Mesenteric fat pad (tissue), 1 donor: ENCODE results near the gene SLC3A2. TPM values are rescaled to one million over a fixed set of nuclear protein-coding genes. Genes with fewer than 3 reads are reported as not detected.
"Not testable (repeated sequence)": the region's sequence is repeated elsewhere in the genome, so short reads cannot be mapped to it uniquely, and the experiment has no call there.

Experiments
- DNase-seq: peaks from one replicate; pipeline ENCODE4 v3.0.0-alpha.2; 2020; ENCODE audit warnings: low spot score
- long read RNA-seq: library from polyadenylated mRNA; unstranded; transcript quantifications from one replicate; pipeline ENCODE4 v2.0.0, GENCODE V29; 2020
- total RNA-seq: library from RNA; stranded (reverse); fragmentation: NEBNext Ultra II Directional; extraction: Animal tissue kit (Norgen Biotek cat#: 25700); gene quantifications from one replicate; pipeline ENCODE4 v1.2.1, GENCODE V29; 2021
- donor health status: DM: yes; HTN: yes; CAD: no.

The SLC3A2 gene
- 202 TPM for total RNA-seq
- long read RNA-seq, transcript SLC3A2-201 (9 exons, 1,904 nt): major isoform, 1,104 of 1,277 reads
- long read RNA-seq, transcript SLC3A2-208 (8 exons, 1,486 nt): minor isoform, 52 of 1,277 reads
- long read RNA-seq, transcript SLC3A2-206 (11 exons, 2,084 nt): minor isoform, 9 of 1,277 reads
- long read RNA-seq, transcript SLC3A2-203 (12 exons, 2,161 nt): minor isoform, 9 of 1,277 reads
- long read RNA-seq, partial matches to known transcripts: 27 of 1,277 reads
- long read RNA-seq, other reads (novel, unspliced or antisense): 72 of 1,277 reads

GRCh38 chr11:62880803-62881578 lies at the start of gene SLC3A2:
TSS of gene SLC3A2 (plus strand) at chr11:62880896. CDS start at chr11:62881024, 128 bp downstream.
- DNase-seq: peak; percentile 97

GRCh38 chr11:62830904-62831519 lies 49.7 kb upstream of the SLC3A2 start:
- DNase-seq: no peak

DNA sequence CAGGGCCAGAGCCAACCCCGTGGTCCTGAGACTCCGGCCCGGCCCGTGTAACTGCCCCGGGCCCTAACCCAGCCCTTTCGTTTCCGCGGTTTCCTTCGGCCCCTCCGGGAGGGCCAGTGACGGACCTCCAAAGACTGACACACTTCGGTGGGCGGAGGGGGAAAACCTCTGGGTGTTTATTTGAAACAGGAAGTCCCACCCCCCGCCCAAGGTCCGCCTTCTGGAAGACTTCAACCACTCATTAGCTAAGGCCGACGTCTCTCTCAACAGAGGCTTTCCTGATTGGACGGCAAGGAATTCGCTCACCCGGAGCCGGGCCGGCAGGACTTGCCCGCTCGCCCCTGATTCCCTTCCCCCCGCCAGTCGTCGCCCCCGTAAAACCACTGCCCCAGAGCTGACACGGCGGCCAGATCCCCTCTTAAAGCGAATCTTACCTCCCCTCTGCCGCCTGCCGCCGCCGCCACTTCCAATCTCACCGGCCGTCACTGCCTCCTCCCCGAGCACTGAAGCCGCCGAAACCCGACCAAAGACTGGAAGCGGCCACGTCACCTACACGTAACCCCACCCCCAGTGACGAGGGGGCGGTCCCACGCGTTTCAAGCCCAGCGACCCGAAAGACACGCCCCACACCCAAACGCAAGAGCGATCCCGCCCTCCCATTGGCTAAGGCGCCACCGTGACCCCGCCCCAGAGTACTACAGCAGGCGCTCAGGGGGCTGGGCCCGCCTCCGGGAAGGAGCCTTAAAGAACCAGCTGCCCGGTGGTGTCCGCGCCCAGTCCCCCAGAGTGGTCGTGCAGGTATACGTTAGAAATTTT lies 49.0 kb upstream of the SLC3A2 start, which contains the start of gene STX5:
TSS of gene STX5 (minus strand) at position 532 of the 816 bp plus-strand sequence. CDS start 808 bp downstream, outside the sequence.
- peak; percentile 100 for DNase-seq

- no peak for DNase-seq
Measured at GRCh38 chr11:62832336-62833234, 48.1 kb upstream of the SLC3A2 start, which contains the start of gene TEX54. TSS of gene TEX54 (minus strand) at chr11:62832841.

DNA sequence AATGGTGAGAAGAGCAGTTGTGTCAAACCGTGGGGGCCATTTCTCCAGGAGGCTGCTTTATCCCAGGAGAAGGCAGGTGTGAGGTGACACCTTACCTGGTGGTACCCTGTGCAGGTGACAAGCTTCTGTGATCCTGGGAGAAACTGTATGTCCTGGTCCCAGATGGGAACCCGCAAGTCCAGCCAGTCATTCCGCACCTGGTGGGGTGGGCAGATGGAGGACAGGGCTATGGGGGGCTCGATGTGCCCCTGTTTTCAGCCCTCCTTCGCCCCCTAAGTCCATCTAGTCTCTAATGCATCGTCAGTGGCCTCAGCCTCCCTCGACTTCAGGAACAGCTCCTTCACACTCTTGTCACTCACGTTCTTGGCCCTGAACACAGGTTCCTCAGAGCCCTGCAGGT lies 45.4 kb upstream of the SLC3A2 start:
- DNase-seq: no peak

- peak; percentile 96 for DNase-seq
Measured at GRCh38 chr11:62839050-62839945, 41.4 kb upstream of the SLC3A2 start, which contains the start of gene WDR74. TSS of gene WDR74 (minus strand) at chr11:62839590. CDS start at chr11:62839570, 20 bp downstream.

GRCh38 chr11:62840721-62841360 lies 39.9 kb upstream of the SLC3A2 start:
- DNase-seq: peak; percentile 91

DNA sequence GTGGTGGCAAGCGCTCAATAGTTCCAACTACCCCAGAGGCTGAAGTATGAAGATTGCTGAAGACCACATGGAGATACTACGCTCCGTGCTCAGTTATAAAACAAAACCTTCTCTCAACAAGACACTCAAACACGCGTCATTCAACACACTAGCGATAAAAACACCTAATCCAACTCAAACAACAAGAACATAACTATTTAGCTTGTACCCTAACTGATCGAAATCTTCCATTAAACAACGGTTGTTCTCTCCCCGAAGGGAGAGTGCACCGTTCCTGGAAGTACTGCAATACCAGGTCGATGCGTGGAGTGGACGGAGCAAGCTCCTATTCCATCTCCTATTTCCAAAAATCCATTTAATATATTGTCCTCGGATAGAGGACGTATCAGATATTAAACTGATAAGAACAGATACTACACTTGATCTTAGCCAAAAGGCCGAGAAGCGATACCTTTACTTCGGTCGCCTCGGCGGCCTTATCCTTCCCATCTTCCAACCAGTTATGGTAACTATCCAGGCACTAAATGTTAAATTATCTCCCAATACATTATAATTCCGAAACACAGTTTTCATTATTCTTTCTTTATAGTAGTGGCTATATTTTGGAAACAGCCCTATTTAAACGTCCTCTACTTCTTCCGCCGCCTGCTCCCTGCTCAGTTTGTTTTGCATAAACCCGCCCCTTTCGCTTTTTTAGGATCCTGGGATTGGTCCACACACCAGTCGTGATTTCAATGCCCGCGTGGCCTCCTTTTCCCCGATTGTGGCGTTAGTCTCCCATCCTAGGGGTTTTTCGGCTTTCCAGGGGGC lies 39.1 kb upstream of the SLC3A2 start:
- DNase-seq: no peak

- peak; percentile 93 for DNase-seq
Measured at GRCh38 chr11:62842171-62842741, 38.4 kb upstream of the SLC3A2 start.

DNA sequence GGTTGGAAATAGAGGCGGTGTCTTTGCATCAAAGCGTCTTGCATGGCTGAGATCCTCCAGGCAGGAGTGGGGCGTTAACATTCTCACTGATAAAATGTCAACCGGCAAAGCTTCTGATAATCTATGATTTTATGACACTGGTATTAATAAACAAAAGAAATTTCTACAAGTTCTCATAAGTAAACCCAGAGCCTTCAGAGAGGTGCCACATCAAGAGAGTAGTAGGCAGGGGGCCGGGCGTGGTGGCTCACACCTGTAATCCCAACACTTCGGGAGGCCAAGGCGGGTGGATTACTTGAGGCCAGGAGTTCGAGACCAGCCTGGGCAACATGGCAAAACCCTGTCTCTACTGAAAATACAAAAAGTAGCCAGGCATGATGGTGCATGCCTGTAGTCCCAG lies 37.8 kb upstream of the SLC3A2 start:
- not testable (repeated sequence) for DNase-seq

- DNase-seq: no peak
Measured at GRCh38 chr11:62843466-62843865, 37.2 kb upstream of the SLC3A2 start.

- DNase-seq: no peak
Measured at GRCh38 chr11:62844154-62844553, 36.5 kb upstream of the SLC3A2 start.

DNA sequence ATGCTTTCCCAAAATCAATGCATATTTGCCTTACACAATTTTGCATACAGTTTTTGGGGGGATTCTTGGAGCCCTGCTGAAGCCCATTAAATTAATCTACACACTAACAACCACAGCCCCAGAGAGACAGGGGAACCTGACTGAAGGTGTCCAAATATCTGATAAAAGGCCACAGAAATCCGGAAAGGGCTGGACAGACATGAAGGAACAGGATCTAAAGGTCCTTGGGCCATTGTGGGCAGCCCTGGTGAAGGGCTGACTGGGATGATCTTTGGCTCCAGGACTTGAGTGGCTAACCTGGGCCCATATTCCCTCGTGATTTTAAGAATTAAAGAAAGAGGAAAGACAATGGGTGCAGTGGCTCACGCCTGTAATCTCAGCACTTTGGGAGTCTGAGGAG lies 34.5 kb upstream of the SLC3A2 start:
- DNase-seq: no peak

DNA sequence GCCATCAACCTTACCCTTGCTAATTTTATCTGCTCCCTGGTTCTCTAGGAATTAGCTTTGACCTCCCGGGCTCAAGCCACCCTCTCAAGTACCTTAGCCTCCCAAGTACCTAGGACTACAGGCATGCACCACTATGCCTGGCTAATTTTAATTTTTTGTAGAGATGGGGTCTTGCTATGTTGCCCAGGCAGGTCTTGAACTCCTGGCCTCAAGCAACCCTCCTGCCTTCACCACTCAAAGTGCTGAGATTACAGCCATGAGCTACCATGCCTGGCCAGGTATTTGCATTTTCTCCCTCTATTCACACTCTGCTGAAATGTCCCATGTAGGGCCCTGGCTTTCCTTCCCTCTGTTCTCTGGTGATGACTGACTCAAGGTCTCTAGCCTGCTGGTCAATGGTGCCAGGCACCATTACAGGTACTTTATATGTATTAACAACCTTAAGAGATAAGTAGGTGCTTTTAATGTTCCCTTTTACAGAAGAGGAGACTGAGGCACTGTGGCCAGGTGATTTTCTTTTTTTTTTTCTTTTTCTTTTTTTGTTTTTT lies 32.9 kb upstream of the SLC3A2 start:
- no peak for DNase-seq

- DNase-seq: no peak
Measured at GRCh38 chr11:62850911-62851806, 29.5 kb upstream of the SLC3A2 start.
